GM21360 (cell line): ENCODE measurements around the gene TSPAN14.

Experiments used
- ATAC-seq: cut with Tn5 transposase; IDR thresholded peaks from one replicate; pipeline ENCODE4 v1.9.1; 2021; ENCODE audit warnings: mild to moderate bottlenecking, moderate library complexity; ENCODE audit not compliant: unreplicated experiment

Gene TSPAN14

GRCh38 chr10:80486785-80487420, 32.8 kb downstream of the TSPAN14 start:
- ATAC-seq: no peak

GRCh38 chr10:80487421-80487785, 33.3 kb downstream of the TSPAN14 start:
- ATAC-seq: no peak

GRCh38 chr10:80487791-80488538, 33.9 kb downstream of the TSPAN14 start:
- no peak for ATAC-seq

- ATAC-seq: no peak
Measured at GRCh38 chr10:80488539-80489066, 34.5 kb downstream of the TSPAN14 start.

GRCh38 chr10:80489371-80490112, 35.4 kb downstream of the TSPAN14 start:
- ATAC-seq: no peak

GRCh38 chr10:80491251-80492102, 37.4 kb downstream of the TSPAN14 start:
- ATAC-seq: no peak

- ATAC-seq: peak; percentile 14
Measured at GRCh38 chr10:80492848-80493521, 38.9 kb downstream of the TSPAN14 start.

GRCh38 chr10:80493522-80494051, 39.5 kb downstream of the TSPAN14 start:
- ATAC-seq: peak; percentile 46

- ATAC-seq: no peak
Measured at GRCh38 chr10:80496555-80497172, 42.6 kb downstream of the TSPAN14 start.

- ATAC-seq: no peak
Measured at GRCh38 chr10:80497187-80498077, 43.3 kb downstream of the TSPAN14 start.

- ATAC-seq: no peak
Measured at GRCh38 chr10:80498078-80498832, 44.1 kb downstream of the TSPAN14 start.

GRCh38 chr10:80498833-80499741, 45.0 kb downstream of the TSPAN14 start:
- ATAC-seq: no peak

- ATAC-seq: peak; percentile 72
Measured at GRCh38 chr10:80500572-80501380, 46.7 kb downstream of the TSPAN14 start.

- no peak for ATAC-seq
Measured at GRCh38 chr10:80501381-80501912, 47.3 kb downstream of the TSPAN14 start.

GRCh38 chr10:80501913-80502521, 47.9 kb downstream of the TSPAN14 start:
- ATAC-seq: no peak
